H9 (cell line): ENCODE results near the gene LAMB4. TPM values are rescaled to one million over a fixed set of nuclear protein-coding genes. Genes with fewer than 3 reads are reported as not detected.

Experiments used
- DNase-seq: peaks from one replicate; pipeline ENCODE4 v3.0.0-alpha.2; 2017
- H2AFZ ChIP-seq: one replicate; pipeline ENCODE4 v1.6.1; 2013; ENCODE audit warnings: mild to moderate bottlenecking, low read length, control low read depth, moderate library complexity
- H2AK5ac ChIP-seq: 2 replicates; pipeline ENCODE4 v1.6.1; 2013; ENCODE audit warnings: low read length, control low read depth, mixed read lengths; ENCODE audit not compliant: insufficient read length
- H2BK120ac ChIP-seq: one replicate; pipeline ENCODE4 v1.6.1; 2013; ENCODE audit warnings: low read depth, mild to moderate bottlenecking, low read length, control low read depth, inconsistent platforms; ENCODE audit not compliant: poor library complexity, severe bottlenecking
- H2BK12ac ChIP-seq: 2 replicates; pipeline ENCODE4 v1.6.1; 2013; ENCODE audit warnings: low read length, control low read depth, mixed read lengths, low read depth; ENCODE audit not compliant: insufficient read length
- H2BK15ac ChIP-seq: 2 replicates; pipeline ENCODE4 v1.6.1; 2013; ENCODE audit warnings: low read depth, low read length, control low read depth
- H2BK20ac ChIP-seq: one replicate; pipeline ENCODE4 v1.6.1; 2013; ENCODE audit warnings: low read depth, mild to moderate bottlenecking, low read length, control low read depth, inconsistent platforms; ENCODE audit not compliant: poor library complexity, severe bottlenecking
- H2BK5ac ChIP-seq: 2 replicates; pipeline ENCODE4 v1.6.1; 2013; ENCODE audit warnings: low read length, control low read depth, mixed read lengths; ENCODE audit not compliant: insufficient read length
- H3K14ac ChIP-seq: 2 replicates; pipeline ENCODE4 v1.6.1; 2013; ENCODE audit warnings: low read length, control low read depth; ENCODE audit not compliant: insufficient read depth
- H3K18ac ChIP-seq: 2 replicates; pipeline ENCODE4 v1.6.1; 2013; ENCODE audit warnings: low read depth, mild to moderate bottlenecking, mixed read lengths, low read length, control low read depth; ENCODE audit not compliant: insufficient read length
- H3K23ac ChIP-seq: 2 replicates; pipeline ENCODE4 v1.6.1; 2013; ENCODE audit warnings: low read length, control low read depth, mixed read lengths, low read depth; ENCODE audit not compliant: insufficient read length
- H3K23me2 ChIP-seq: 2 replicates; pipeline ENCODE4 v1.6.1; 2013; ENCODE audit warnings: low read depth, mild to moderate bottlenecking, mixed read lengths, low read length, control low read depth; ENCODE audit not compliant: insufficient read length, poor library complexity, severe bottlenecking
- H3K27ac ChIP-seq: 2 replicates; pipeline ENCODE4 v1.5.1; 2013; ENCODE audit warnings: low read length, control low read depth, mixed read lengths, low read depth; ENCODE audit not compliant: insufficient read length
- H3K27me3 ChIP-seq: 2 replicates; pipeline ENCODE4 v1.6.1; 2013; ENCODE audit warnings: low read length, control low read depth, inconsistent platforms; ENCODE audit not compliant: insufficient read depth
- H3K4ac ChIP-seq: 2 replicates; pipeline ENCODE4 v1.6.1; 2013; ENCODE audit warnings: low read depth, mild to moderate bottlenecking, control low read depth, inconsistent platforms, low read length, moderate library complexity
- H3K4me1 ChIP-seq: 2 replicates; pipeline ENCODE4 v1.6.1; 2013; ENCODE audit warnings: low read length, control low read depth, inconsistent platforms; ENCODE audit not compliant: insufficient read depth
- H3K4me2 ChIP-seq: 2 replicates; pipeline ENCODE4 v1.6.1; 2013; ENCODE audit warnings: low read length, control low read depth, mixed read lengths; ENCODE audit not compliant: insufficient read length, insufficient read depth
- H3K56ac ChIP-seq: 2 replicates; pipeline ENCODE4 v1.6.1; 2013; ENCODE audit warnings: low read depth, mild to moderate bottlenecking, mixed read lengths, low read length, control low read depth; ENCODE audit not compliant: insufficient read length
- H3K79me1 ChIP-seq: 2 replicates; pipeline ENCODE4 v1.6.1; 2013; ENCODE audit warnings: low read depth, mild to moderate bottlenecking, moderate library complexity, low read length, control low read depth, inconsistent platforms; ENCODE audit not compliant: insufficient read depth, poor library complexity, severe bottlenecking
- H3K79me2 ChIP-seq: 2 replicates; pipeline ENCODE4 v1.6.1; 2013; ENCODE audit warnings: low read length, control low read depth, inconsistent platforms; ENCODE audit not compliant: insufficient read depth
- H3K9ac ChIP-seq: 2 replicates; pipeline ENCODE4 v1.6.1; 2013; ENCODE audit warnings: low read length, control low read depth, mixed read lengths; ENCODE audit not compliant: insufficient read length; ENCODE audit errors: extremely low read depth
- H3K9me3 ChIP-seq: one replicate; pipeline ENCODE4 v1.6.1; 2013; ENCODE audit warnings: low read depth, low read length, inconsistent platforms; ENCODE audit not compliant: control insufficient read depth
- H3T11ph ChIP-seq: one replicate; pipeline ENCODE4 v1.6.1; 2013; ENCODE audit warnings: mild to moderate bottlenecking, low read length, control low read depth, inconsistent platforms
- H4K20me1 ChIP-seq: one replicate; pipeline ENCODE4 v1.6.1; 2013; ENCODE audit not compliant: control insufficient read depth, insufficient read length, insufficient read depth
- H4K5ac ChIP-seq: 2 replicates; pipeline ENCODE4 v1.6.1; 2013; ENCODE audit warnings: low read depth, mild to moderate bottlenecking, mixed read lengths, low read length, control low read depth; ENCODE audit not compliant: insufficient read length
- H4K8ac ChIP-seq: replicated peaks from 2 replicates; pipeline ENCODE4 v1.6.1; 2013; ENCODE audit warnings: low read length, control low read depth, mixed read lengths, low read depth; ENCODE audit not compliant: insufficient read length
- H4K91ac ChIP-seq: 2 replicates; pipeline ENCODE4 v1.6.1; 2013; ENCODE audit warnings: low read depth, mild to moderate bottlenecking, moderate library complexity, mixed read lengths, low read length, control low read depth; ENCODE audit not compliant: insufficient read length
- H3K27ac Mint-ChIP-seq, 3 experiments: 2 replicates in 2 of 3; 3 replicates in 1 of 3; pipeline ENCODE4 v1.8.0; 2020 to 2021; ENCODE audit warnings: mixed read lengths in 3 of 3, mild to moderate bottlenecking in 1 of 3, moderate library complexity in 1 of 3
- H3K27me3 Mint-ChIP-seq: 2 replicates; pipeline ENCODE4 v1.8.0; 2021; ENCODE audit warnings: low read depth, mild to moderate bottlenecking, moderate library complexity, mixed read lengths
- H3K36me3 Mint-ChIP-seq, 3 experiments: 2 replicates in 2 of 3; 3 replicates in 1 of 3; pipeline ENCODE4 v1.8.0; 2020 to 2021; ENCODE audit warnings: low read depth in 3 of 3, mixed read lengths in 3 of 3; ENCODE audit not compliant: insufficient read depth in 1 of 3
- H3K4me1 Mint-ChIP-seq, 2 experiments: 2 replicates each; pipeline ENCODE4 v1.8.0; 2020; ENCODE audit warnings: mixed read lengths in 2 of 2
- H3K4me3 Mint-ChIP-seq, 2 experiments: 2 replicates in 1 of 2; 3 replicates in 1 of 2; pipeline ENCODE4 v1.8.0; 2020 to 2021; ENCODE audit warnings: mild to moderate bottlenecking in 2 of 2, mixed read lengths in 2 of 2, moderate library complexity in 1 of 2
- H3K9me3 Mint-ChIP-seq, 2 experiments: 2 replicates in 1 of 2; 3 replicates in 1 of 2; pipeline ENCODE4 v1.8.0; 2020; ENCODE audit warnings: mild to moderate bottlenecking in 2 of 2, mixed read lengths in 2 of 2, moderate library complexity in 1 of 2
- WGBS: extraction: QIAGEN DNeasy Blood & Tissue Kit; methylation state at CpG from one replicate; pipeline ENCODE4 v1.1.7; 2013; ENCODE audit warnings: missing lambda C conversion rate, low lambda C conversion rate, mixed read lengths; ENCODE audit not compliant: insufficient read length; ENCODE audit errors: extremely low coverage; 5-methylcytosine and 5-hydroxymethylcytosine counted together
- total RNA-seq: library from RNA; stranded (reverse); gene quantifications from 2 replicates; pipeline ENCODE4 v1.2.1, GENCODE V29; 2021
- TF ChIP-seq, protein P1 (sequence below): fragments of 200-600 bp; sonication (generic); conservative IDR thresholded peaks from 3 replicates; pipeline ENCODE4 v1.8.0; 2021; ENCODE audit warnings: antibody characterized with exemption, mild to moderate bottlenecking

The LAMB4 gene
- total RNA-seq, 1 experiment from 2014 or later: not detected

DNA sequence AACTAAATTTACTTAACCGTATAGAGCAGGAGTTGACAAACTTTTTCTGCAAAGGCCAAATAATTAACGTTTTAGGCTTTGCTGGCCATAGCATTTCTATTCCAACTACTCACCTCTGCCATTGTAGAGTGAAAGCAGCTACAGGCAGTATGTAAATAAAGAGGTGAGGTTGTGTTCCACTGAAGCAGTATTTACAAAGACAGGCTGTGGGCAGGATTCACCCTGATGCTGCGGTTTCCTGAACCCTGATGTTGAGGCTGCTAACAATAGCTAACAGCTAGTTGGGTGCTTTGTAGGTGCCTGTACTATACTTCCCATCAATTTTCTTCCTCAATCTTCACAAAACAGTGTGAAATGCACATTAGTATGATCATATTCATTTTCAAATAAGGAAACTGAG, 80.2 kb downstream of the LAMB4 start:
- no peak overlapping the region for H3K9ac ChIP-seq
- no peak overlapping the region for H3K27ac Mint-ChIP-seq
- no peaks in the 10 kb centered on the region for H3K79me2 ChIP-seq
- no peak for DNase-seq
- H3K18ac ChIP-seq: no peak overlapping the region
- no peaks in the 10 kb centered on the region for H3K79me1 ChIP-seq
- H2BK5ac ChIP-seq: no peak overlapping the region
- TF ChIP-seq, protein P1, sequence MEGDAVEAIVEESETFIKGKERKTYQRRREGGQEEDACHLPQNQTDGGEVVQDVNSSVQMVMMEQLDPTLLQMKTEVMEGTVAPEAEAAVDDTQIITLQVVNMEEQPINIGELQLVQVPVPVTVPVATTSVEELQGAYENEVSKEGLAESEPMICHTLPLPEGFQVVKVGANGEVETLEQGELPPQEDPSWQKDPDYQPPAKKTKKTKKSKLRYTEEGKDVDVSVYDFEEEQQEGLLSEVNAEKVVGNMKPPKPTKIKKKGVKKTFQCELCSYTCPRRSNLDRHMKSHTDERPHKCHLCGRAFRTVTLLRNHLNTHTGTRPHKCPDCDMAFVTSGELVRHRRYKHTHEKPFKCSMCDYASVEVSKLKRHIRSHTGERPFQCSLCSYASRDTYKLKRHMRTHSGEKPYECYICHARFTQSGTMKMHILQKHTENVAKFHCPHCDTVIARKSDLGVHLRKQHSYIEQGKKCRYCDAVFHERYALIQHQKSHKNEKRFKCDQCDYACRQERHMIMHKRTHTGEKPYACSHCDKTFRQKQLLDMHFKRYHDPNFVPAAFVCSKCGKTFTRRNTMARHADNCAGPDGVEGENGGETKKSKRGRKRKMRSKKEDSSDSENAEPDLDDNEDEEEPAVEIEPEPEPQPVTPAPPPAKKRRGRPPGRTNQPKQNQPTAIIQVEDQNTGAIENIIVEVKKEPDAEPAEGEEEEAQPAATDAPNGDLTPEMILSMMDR: no peak
- no peak overlapping the region for H4K8ac ChIP-seq
- no peak overlapping the region for H3K4me2 ChIP-seq
- WGBS: no CpG with 5 or more reads among the region's 3 CpGs
- no peaks in the 10 kb centered on the region for H3K27me3 Mint-ChIP-seq
- no peak overlapping the region for H3T11ph ChIP-seq
- no peaks in the 10 kb centered on the region for H3K4me1 ChIP-seq
- no peak overlapping the region for H4K91ac ChIP-seq
- no peak overlapping the region for H3K27ac ChIP-seq
- no peak overlapping the region for H2BK12ac ChIP-seq
- no peak overlapping the region for H2AK5ac ChIP-seq
- H3K36me3 Mint-ChIP-seq: no peaks in the 10 kb centered on the region
- H2AFZ ChIP-seq: no peak overlapping the region
- H3K4ac ChIP-seq: no peak overlapping the region
- H2BK120ac ChIP-seq: no peak overlapping the region
- H3K4me3 Mint-ChIP-seq: no peak overlapping the region
- H3K9me3 ChIP-seq: no peaks in the 10 kb centered on the region
- H3K23ac ChIP-seq: no peak overlapping the region
- H3K9me3 Mint-ChIP-seq: no peaks in the 10 kb centered on the region; a peak in 1 of 5 replicates
- H3K23me2 ChIP-seq: no peaks in the 10 kb centered on the region
- H3K27me3 ChIP-seq: no peaks in the 10 kb centered on the region
- H2BK20ac ChIP-seq: no peak overlapping the region
- H2BK15ac ChIP-seq: no peak overlapping the region
- H3K14ac ChIP-seq: no peak overlapping the region
- H4K5ac ChIP-seq: no peak overlapping the region
- H4K20me1 ChIP-seq: no peaks in the 10 kb centered on the region
- no peaks in the 10 kb centered on the region for H3K4me1 Mint-ChIP-seq
- H3K56ac ChIP-seq: no peak overlapping the region
